Endothelial cell of umbilical vein (primary cell): ENCODE results near the gene HDAC4.

Experiments used
- CTCF ChIP-seq, 2 donors: IDR thresholded peaks; 1 replicate in 1 of 2; 2 replicates in 1 of 2; pipeline ENCODE4 v1.5.1; 2011; ENCODE audit warnings: low read length in 2 of 2, mild to moderate bottlenecking in 2 of 2, moderate library complexity in 2 of 2, control low read depth in 1 of 2, inconsistent platforms in 1 of 2, low read depth in 1 of 2; ENCODE audit not compliant: insufficient read depth in 1 of 2; ENCODE audit errors: extremely low read depth in 1 of 2
- MYC ChIP-seq: IDR thresholded peaks from one replicate; pipeline ENCODE4 v1.6.1; 2011; ENCODE audit warnings: mild to moderate bottlenecking, low read depth, low read length
- POLR2AphosphoS5 ChIP-seq: IDR thresholded peaks from 2 replicates; pipeline ENCODE4 v1.6.1; 2012; ENCODE audit warnings: low read depth, mild to moderate bottlenecking, control low read depth, low read length, moderate library complexity; ENCODE audit not compliant: insufficient read depth

- TF ChIP-seq CTCF (IDR thresholded peaks at IDR 0.05; ENCODE audit: extremely low read depth in 1 of 2, insufficient read depth in 1 of 2, low read depth in 1 of 2, low read length in 2 of 2): no peak
- TF ChIP-seq MYC: no peak
- no peak for TF ChIP-seq POLR2AphosphoS5
Observed at GRCh38 chr2:239316562-239317465, 84.0 kb downstream of the HDAC4 start.
